Loucy (cell line): ENCODE results near the gene MYO1D.

Experiments used
- H2AFZ ChIP-seq: fragments of 200-600 bp; sonication (generic); 2 replicates; pipeline ENCODE4 v1.6.0; 2016; ENCODE audit warnings: antibody characterized with exemption, mild to moderate bottlenecking, low read length, moderate library complexity
- H3F3A ChIP-seq: fragments of 200-600 bp; 2 replicates; pipeline ENCODE4 v1.6.0; 2016; ENCODE audit warnings: antibody characterized with exemption, low read depth, mild to moderate bottlenecking
- H3K27me3 ChIP-seq: fragments of 200-600 bp; sonication (generic); 2 replicates; pipeline ENCODE4 v1.6.1; 2014; ENCODE audit warnings: low read length, mild to moderate bottlenecking; ENCODE audit not compliant: insufficient read depth, poor library complexity, severe bottlenecking
- H3K36me3 ChIP-seq: fragments of 200-600 bp; sonication (generic); 2 replicates; pipeline ENCODE4 v1.6.1; 2016; ENCODE audit warnings: low read length; ENCODE audit not compliant: insufficient read depth
- H3K4me1 ChIP-seq: fragments of 200-600 bp; sonication (generic); 2 replicates; pipeline ENCODE4 v1.5.1; 2014; ENCODE audit warnings: low read length, mild to moderate bottlenecking; ENCODE audit not compliant: insufficient read depth, poor library complexity, severe bottlenecking
- H3K4me2 ChIP-seq: fragments of 200-600 bp; sonication (generic); 2 replicates; pipeline ENCODE4 v1.6.0; 2014; ENCODE audit warnings: antibody characterized with exemption, low read length, low read depth, mild to moderate bottlenecking; ENCODE audit not compliant: poor library complexity, severe bottlenecking
- H3K4me3 ChIP-seq: fragments of 200-600 bp; sonication (generic); 2 replicates; pipeline ENCODE4 v1.5.1; 2014; ENCODE audit warnings: low read length, mild to moderate bottlenecking, mixed read lengths; ENCODE audit not compliant: poor library complexity, severe bottlenecking
- H3K79me2 ChIP-seq: fragments of 200-600 bp; sonication (generic); 2 replicates; pipeline ENCODE4 v1.6.1; 2014; ENCODE audit warnings: low read length; ENCODE audit not compliant: insufficient read depth
- H3K9ac ChIP-seq: fragments of 200-600 bp; sonication (generic); 2 replicates; pipeline ENCODE4 v1.6.0; 2014; ENCODE audit warnings: mild to moderate bottlenecking, low read depth, low read length, moderate library complexity; ENCODE audit not compliant: poor library complexity, severe bottlenecking
- H3K9me2 ChIP-seq: fragments of 200-600 bp; sonication (generic); replicated peaks from 2 replicates; pipeline ENCODE4 v1.6.1; 2016; ENCODE audit warnings: low read depth, low read length, mixed read lengths
- H3K9me3 ChIP-seq: fragments of 200-600 bp; sonication (generic); 2 replicates; pipeline ENCODE4 v1.6.1; 2014; ENCODE audit warnings: mild to moderate bottlenecking, antibody characterized with exemption, low read length, low read depth; ENCODE audit not compliant: insufficient read depth
- H4K20me1 ChIP-seq: fragments of 200-600 bp; sonication (generic); 2 replicates; pipeline ENCODE4 v1.6.0; 2014; ENCODE audit warnings: antibody characterized with exemption, low read length, mild to moderate bottlenecking; ENCODE audit not compliant: insufficient read depth, poor library complexity, severe bottlenecking
- EZH2phosphoT487 ChIP-seq: fragments of 200-600 bp; IDR thresholded peaks from 2 replicates; pipeline ENCODE4 v1.6.1; 2018; ENCODE audit warnings: antibody characterized with exemption, mild to moderate bottlenecking, moderate library complexity, borderline replicate concordance
- TF ChIP-seq, protein P1 (sequence below): fragments of 200-600 bp; sonication (generic); conservative IDR thresholded peaks from 2 replicates; pipeline ENCODE4 v1.5.1; 2014; ENCODE audit warnings: mild to moderate bottlenecking, antibody characterized with exemption, low read length

MYO1D gene

DNA sequence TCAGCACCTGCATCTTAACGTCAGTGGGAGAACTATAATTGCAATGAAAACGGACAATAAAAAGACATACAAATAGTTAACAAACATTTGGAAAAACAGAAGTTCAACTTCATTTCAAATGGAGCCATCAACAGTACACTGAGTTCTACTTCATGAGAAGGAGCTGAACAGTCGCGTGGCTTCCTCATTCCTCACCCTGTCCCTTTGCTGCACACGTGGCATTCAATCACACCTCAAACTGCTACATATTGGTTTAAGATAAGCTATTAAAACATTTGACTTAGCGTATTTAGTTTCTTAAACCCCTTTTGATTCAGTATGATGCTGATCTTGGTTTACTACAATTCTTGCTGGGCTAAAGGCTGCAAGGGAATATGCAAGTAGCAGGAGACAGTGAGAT, 313.3 kb downstream of the MYO1D start:
- H3K9me2 ChIP-seq: no peaks in the 10 kb centered on the region
- no peaks in the 10 kb centered on the region for H3K36me3 ChIP-seq
- no peak overlapping the region for H3K4me2 ChIP-seq
- no peaks in the 10 kb centered on the region for H3K9me3 ChIP-seq
- no peaks in the 10 kb centered on the region for H3K79me2 ChIP-seq
- TF ChIP-seq, protein P1, sequence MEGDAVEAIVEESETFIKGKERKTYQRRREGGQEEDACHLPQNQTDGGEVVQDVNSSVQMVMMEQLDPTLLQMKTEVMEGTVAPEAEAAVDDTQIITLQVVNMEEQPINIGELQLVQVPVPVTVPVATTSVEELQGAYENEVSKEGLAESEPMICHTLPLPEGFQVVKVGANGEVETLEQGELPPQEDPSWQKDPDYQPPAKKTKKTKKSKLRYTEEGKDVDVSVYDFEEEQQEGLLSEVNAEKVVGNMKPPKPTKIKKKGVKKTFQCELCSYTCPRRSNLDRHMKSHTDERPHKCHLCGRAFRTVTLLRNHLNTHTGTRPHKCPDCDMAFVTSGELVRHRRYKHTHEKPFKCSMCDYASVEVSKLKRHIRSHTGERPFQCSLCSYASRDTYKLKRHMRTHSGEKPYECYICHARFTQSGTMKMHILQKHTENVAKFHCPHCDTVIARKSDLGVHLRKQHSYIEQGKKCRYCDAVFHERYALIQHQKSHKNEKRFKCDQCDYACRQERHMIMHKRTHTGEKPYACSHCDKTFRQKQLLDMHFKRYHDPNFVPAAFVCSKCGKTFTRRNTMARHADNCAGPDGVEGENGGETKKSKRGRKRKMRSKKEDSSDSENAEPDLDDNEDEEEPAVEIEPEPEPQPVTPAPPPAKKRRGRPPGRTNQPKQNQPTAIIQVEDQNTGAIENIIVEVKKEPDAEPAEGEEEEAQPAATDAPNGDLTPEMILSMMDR: no peak
- TF ChIP-seq EZH2phosphoT487: no peak
- no peaks in the 10 kb centered on the region for H3K27me3 ChIP-seq
- no peaks in the 10 kb centered on the region for H4K20me1 ChIP-seq
- H3F3A ChIP-seq: no peaks in the 10 kb centered on the region
- H2AFZ ChIP-seq: no peak overlapping the region
- H3K4me1 ChIP-seq: peaks cover 4% of the 10 kb centered on the region
- H3K4me3 ChIP-seq: no peak overlapping the region
- no peak overlapping the region for H3K9ac ChIP-seq

DNA sequence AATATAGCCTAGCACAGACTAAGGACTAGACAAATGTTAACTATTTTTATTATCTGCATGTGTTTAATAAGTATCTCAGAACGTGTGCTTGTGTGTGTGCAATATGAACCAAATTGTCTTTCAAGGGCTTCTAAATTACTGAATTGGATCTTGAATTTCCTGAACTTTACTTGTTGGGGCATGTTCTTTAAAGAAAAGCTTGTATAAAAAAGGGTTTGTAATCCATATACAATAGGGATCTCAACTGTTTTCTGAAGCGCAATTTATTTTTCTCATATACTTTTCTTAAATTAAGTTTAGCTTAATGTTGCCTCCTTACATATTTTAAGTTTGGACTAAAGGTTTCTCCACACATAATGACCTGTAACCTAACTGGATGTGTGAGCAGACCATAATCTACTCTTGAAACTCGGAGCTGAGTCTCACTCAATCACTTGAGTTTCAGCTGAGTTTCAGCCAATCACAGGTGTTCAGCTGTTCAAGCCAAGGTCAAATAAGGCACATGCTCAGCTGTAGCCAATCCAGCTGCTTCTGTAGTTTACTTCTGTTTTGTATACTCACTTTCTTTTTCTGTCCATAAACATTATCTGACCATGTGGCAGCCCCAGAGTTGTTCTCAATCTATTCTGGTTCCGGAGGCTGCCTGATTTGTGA, 317.8 kb downstream of the MYO1D start:
- H3K4me1 ChIP-seq: peaks cover 12% of the 10 kb centered on the region
- H3F3A ChIP-seq: no peaks in the 10 kb centered on the region; the same call in 1 of the 2 replicates
- no peaks in the 10 kb centered on the region for H4K20me1 ChIP-seq
- no peaks in the 10 kb centered on the region for H3K9me2 ChIP-seq
- H3K9ac ChIP-seq: no peak overlapping the region
- peak overlapping the region; percentile 82 for H2AFZ ChIP-seq
- H3K36me3 ChIP-seq: no peaks in the 10 kb centered on the region
- H3K79me2 ChIP-seq: no peaks in the 10 kb centered on the region
- TF ChIP-seq EZH2phosphoT487: no peak
- TF ChIP-seq, protein P1: no peak
- no peaks in the 10 kb centered on the region for H3K27me3 ChIP-seq
- no peaks in the 10 kb centered on the region for H3K9me3 ChIP-seq
- H3K4me3 ChIP-seq: no peak overlapping the region
- no peak overlapping the region for H3K4me2 ChIP-seq

- Histone ChIP-seq H3K4me3 (no peak overlapping the region), H3K9ac (no peak overlapping the region), H3K27me3 (no peaks in the 10 kb centered on the region), H3K9me3 (no peaks in the 10 kb centered on the region), H3F3A (no peaks in the 10 kb centered on the region; the same call in 1 of the 2 replicates), H3K36me3 (no peaks in the 10 kb centered on the region), H4K20me1 (no peaks in the 10 kb centered on the region), H3K79me2 (no peaks in the 10 kb centered on the region), H3K4me1 (peaks cover 16% of the 10 kb centered on the region), H3K9me2 (no peaks in the 10 kb centered on the region), H2AFZ (peak overlapping the region; percentile 82), H3K4me2 (no peak overlapping the region)
- TF ChIP-seq EZH2phosphoT487: no peak
- TF ChIP-seq, protein P1: no peak
Measured at GRCh38 chr17:32558326-32558955, 318.5 kb downstream of the MYO1D start.
